ENCODE results near the gene RNF207.

DNA sequence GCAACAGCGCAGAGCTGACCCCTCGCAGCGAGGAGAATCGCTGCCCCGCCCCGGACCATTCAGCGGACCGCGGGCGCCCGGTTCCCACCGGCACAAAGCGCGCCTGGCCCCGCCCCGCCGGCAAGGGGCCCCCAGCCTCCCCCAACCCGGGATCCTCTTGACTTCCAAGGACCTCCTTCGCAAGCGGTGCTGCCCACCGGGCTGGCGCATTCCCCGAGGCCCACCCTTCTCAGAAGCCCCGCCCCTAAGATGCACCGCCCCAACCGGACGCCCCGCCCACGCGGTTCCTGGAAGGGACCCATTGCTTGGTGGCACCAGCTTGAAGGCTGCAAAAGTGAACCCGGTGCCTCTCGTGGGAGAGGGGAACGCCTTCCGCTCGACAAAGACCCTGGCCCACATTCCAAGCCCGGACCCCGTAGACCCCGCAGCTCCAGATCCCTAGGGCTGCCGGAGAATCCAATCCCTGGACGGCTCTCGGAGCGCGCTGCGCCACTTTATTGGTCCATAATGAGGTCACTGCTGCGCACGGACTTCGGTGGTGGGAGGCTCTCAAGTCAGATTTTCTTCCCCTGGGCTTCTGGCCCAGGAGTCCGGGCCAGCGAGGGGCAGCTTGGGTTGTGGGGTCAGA lies 40.1 kb downstream of the RNF207 start:
- TF ChIP-seq, protein P1, sequence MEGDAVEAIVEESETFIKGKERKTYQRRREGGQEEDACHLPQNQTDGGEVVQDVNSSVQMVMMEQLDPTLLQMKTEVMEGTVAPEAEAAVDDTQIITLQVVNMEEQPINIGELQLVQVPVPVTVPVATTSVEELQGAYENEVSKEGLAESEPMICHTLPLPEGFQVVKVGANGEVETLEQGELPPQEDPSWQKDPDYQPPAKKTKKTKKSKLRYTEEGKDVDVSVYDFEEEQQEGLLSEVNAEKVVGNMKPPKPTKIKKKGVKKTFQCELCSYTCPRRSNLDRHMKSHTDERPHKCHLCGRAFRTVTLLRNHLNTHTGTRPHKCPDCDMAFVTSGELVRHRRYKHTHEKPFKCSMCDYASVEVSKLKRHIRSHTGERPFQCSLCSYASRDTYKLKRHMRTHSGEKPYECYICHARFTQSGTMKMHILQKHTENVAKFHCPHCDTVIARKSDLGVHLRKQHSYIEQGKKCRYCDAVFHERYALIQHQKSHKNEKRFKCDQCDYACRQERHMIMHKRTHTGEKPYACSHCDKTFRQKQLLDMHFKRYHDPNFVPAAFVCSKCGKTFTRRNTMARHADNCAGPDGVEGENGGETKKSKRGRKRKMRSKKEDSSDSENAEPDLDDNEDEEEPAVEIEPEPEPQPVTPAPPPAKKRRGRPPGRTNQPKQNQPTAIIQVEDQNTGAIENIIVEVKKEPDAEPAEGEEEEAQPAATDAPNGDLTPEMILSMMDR (IDR thresholded peaks at IDR 0.05): no peak
- TF ChIP-seq POLR2A (IDR thresholded peaks at IDR 0.05): no peak
